ENCODE data around the gene GPHA2. TPM values are rescaled to one million over a fixed set of nuclear protein-coding genes. Genes with fewer than 3 reads are reported as not detected.

Gene GPHA2
- total RNA-seq, 2 donors from 2014 or later, result not detected

- ATAC-seq (no peak), DNase-seq (no peak)
- intact Hi-C loops (cut with DNase I), result no loop called here
Measured at GRCh38 chr11:64896448-64897022, 39.2 kb downstream of the GPHA2 start.

- ATAC-seq (peak in 1 of 2 donors; percentile 5), DNase-seq (no peak)
- intact Hi-C loops (cut with DNase I), result loop anchor here (1.0 to 2.0 kb wide), 2 partner anchors 48 kb away; no protein-coding TSS in a partner anchor
Measured at GRCh38 chr11:64894812-64895452, 40.8 kb downstream of the GPHA2 start.

- DNase-seq, result peak; percentile 92
- intact Hi-C loops (cut with DNase I), result loop anchor here (1.0 to 2.0 kb wide), 2 partner anchors 47 kb away; no protein-coding TSS in a partner anchor
- ATAC-seq, result peak; percentile 83 to 90
Measured at GRCh38 chr11:64894070-64894811, 41.5 kb downstream of the GPHA2 start.

- ATAC-seq (no peak), DNase-seq (no peak)
- intact Hi-C loops (cut with DNase I), result loop anchor here (1.0 to 2.0 kb wide), 2 partner anchors 46 to 47 kb away; no protein-coding TSS in a partner anchor
Measured at GRCh38 chr11:64893194-64894069, 42.3 kb downstream of the GPHA2 start.

GRCh38 chr11:64892838-64893193 lies 42.9 kb downstream of the GPHA2 start:
- intact Hi-C loops (cut with DNase I), result no loop called here
- ATAC-seq (no peak), DNase-seq (no peak)

- ATAC-seq (no peak), DNase-seq (no peak)
- intact Hi-C loops (cut with DNase I), result no loop called here
Measured at GRCh38 chr11:64892411-64892831, 43.3 kb downstream of the GPHA2 start.

- no peak for DNase-seq
- ATAC-seq, result no peak
- intact Hi-C loops (cut with DNase I), result no loop called here
Measured at GRCh38 chr11:64891880-64892279, 43.8 kb downstream of the GPHA2 start.

GRCh38 chr11:64891215-64891848 lies 44.4 kb downstream of the GPHA2 start:
- ATAC-seq (no peak), DNase-seq (no peak)
- intact Hi-C loops (cut with DNase I), result no loop called here

- intact Hi-C loops (cut with DNase I), result no loop called here
- no peak for ATAC-seq
Measured at GRCh38 chr11:64890522-64890939, 45.2 kb downstream of the GPHA2 start.

GRCh38 chr11:64888729-64889511 lies 46.8 kb downstream of the GPHA2 start:
- ATAC-seq (peak in 1 of 2 donors; percentile 47), DNase-seq (no peak)
- intact Hi-C loops (cut with DNase I), result no loop called here

More at GRCh38 chr11:64890522-64890939, 45.2 kb downstream of the GPHA2 start:
- DNase-seq, result no peak

- ATAC-seq (no peak), DNase-seq (no peak)
- intact Hi-C loops (cut with DNase I), result no loop called here
Measured at GRCh38 chr11:64888406-64888728, 47.3 kb downstream of the GPHA2 start.

- DNase-seq, result peak; percentile 85
- peak; percentile 91 to 94 for ATAC-seq
- intact Hi-C loops (cut with DNase I), result no loop called here
Measured at GRCh38 chr11:64887757-64888405, 47.8 kb downstream of the GPHA2 start.

GRCh38 chr11:64887234-64887756 lies 48.4 kb downstream of the GPHA2 start:
- ATAC-seq (no peak), DNase-seq (no peak)
- intact Hi-C loops (cut with DNase I), result no loop called here

GRCh38 chr11:64885367-64886286 lies 50.1 kb downstream of the GPHA2 start:
- ATAC-seq, result no peak
- no peak for DNase-seq
- intact Hi-C loops (cut with DNase I), result no loop called here
